ENCODE results near the gene GLI2. TPM values are rescaled to one million over a fixed set of nuclear protein-coding genes. Genes with fewer than 3 reads are reported as not detected.

Gene GLI2
- total and polyA plus RNA-seq, 2 of the 8 experiments (the other 6 are each of a cell fraction or from before 2014, with no cell fraction given): 18.4 to 46.9 TPM

- TF ChIP-seq CTCF (IDR thresholded peaks at IDR 0.05; ENCODE audit: control extremely low read depth in 1 of 3, insufficient read depth in 1 of 3, low read depth in 1 of 3, low read length in 3 of 3) (no peak), SUZ12 (IDR thresholded peaks at IDR 0.05; ENCODE audit: low read length) (no peak), CHD1 (IDR thresholded peaks at IDR 0.05; ENCODE audit: low read depth, low read length) (no peak), POU5F1 (IDR thresholded peaks at IDR 0.05; ENCODE audit: low read depth, low read length) (no peak), NANOG (IDR thresholded peaks at IDR 0.05; ENCODE audit: insufficient read depth, low read depth, low read length, poor library complexity, severe bottlenecking) (no peak), CHD7 (IDR thresholded peaks at IDR 0.05; ENCODE audit: insufficient replicate concordance, low read length) (no peak)
These were observed 39.5 kb downstream of the GLI2 start (continued) for GRCh38 chr2:120775194-120775593.

Data from H1 (cell line).